HepG2 (cell line): ENCODE measurements around the gene SEPTIN11. TPM values are rescaled to one million over a fixed set of nuclear protein-coding genes. Genes with fewer than 3 reads are reported as not detected.

Experiments
- AHR ChIP-seq: IDR thresholded peaks from 2 replicates; pipeline ENCODE4 v1.6.1; 2018; ENCODE audit warnings: missing genetic modification reagents, missing compliant biosample characterization
- BHLHE40 ChIP-seq: IDR thresholded peaks from 2 replicates; pipeline ENCODE4 v1.6.1; 2011; ENCODE audit warnings: low read length, improper control_type of control experiment
- CREM ChIP-seq, 2 experiments: sonication (generic) in 1 of 2; formaldehyde crosslinking in 1 of 2; IDR thresholded peaks; 2 replicates each; pipeline versions ENCODE4 v1.4.0 to v1.6.1; 2016 to 2020; ENCODE audit warnings: antibody characterized with exemption in 1 of 2, mild to moderate bottlenecking in 1 of 2, missing genetic modification reagents in 1 of 2
- DDIT3 ChIP-seq: sonication (generic); formaldehyde crosslinking; IDR thresholded peaks from 2 replicates; pipeline ENCODE4 v1.4.0; 2020; ENCODE audit warnings: mild to moderate bottlenecking, missing genetic modification reagents
- DR1 ChIP-seq: sonication (generic); formaldehyde crosslinking; IDR thresholded peaks from 2 replicates; pipeline ENCODE4 v1.8.0; 2021; ENCODE audit warnings: mild to moderate bottlenecking, missing genetic modification reagents, inconsistent platforms
- FOXJ3 ChIP-seq: sonication (generic); formaldehyde crosslinking; IDR thresholded peaks from 2 replicates; pipeline ENCODE4 v1.4.0; 2020; ENCODE audit warnings: missing genetic modification reagents, mild to moderate bottlenecking, borderline replicate concordance
- GTF2F1 ChIP-seq: fragments of 150-350 bp; IDR thresholded peaks from 2 replicates; pipeline ENCODE4 v1.6.1; 2014; ENCODE audit warnings: low read length
- HNRNPL ChIP-seq: fragments of 200-400 bp; formaldehyde crosslinking; IDR thresholded peaks from 2 replicates; pipeline ENCODE4 v1.6.1; 2017; ENCODE audit warnings: mild to moderate bottlenecking, low read depth, low read length
- IRF2 ChIP-seq: IDR thresholded peaks from 2 replicates; pipeline ENCODE4 v1.6.1; 2018; ENCODE audit warnings: missing genetic modification reagents, missing compliant biosample characterization
- MAZ ChIP-seq, 2 experiments: sonication (generic) in 1 of 2; formaldehyde crosslinking in 1 of 2; IDR thresholded peaks; 2 replicates each; pipeline versions ENCODE4 v1.5.0 to v1.6.1; 2012 to 2020; ENCODE audit warnings: low read depth in 2 of 2, mild to moderate bottlenecking in 2 of 2, borderline replicate concordance in 1 of 2, improper control_type of control experiment in 1 of 2, low read length in 1 of 2, missing genetic modification reagents in 1 of 2, moderate library complexity in 1 of 2
- MED8 ChIP-seq: sonication (generic); formaldehyde crosslinking; IDR thresholded peaks from 2 replicates; pipeline ENCODE4 v1.8.1; 2023; ENCODE audit warnings: mild to moderate bottlenecking, missing genetic modification reagents; ENCODE audit not compliant: insufficient replicate concordance
- NCOA5 ChIP-seq: sonication (generic); formaldehyde crosslinking; IDR thresholded peaks from 2 replicates; pipeline ENCODE4 v1.4.0; 2020; ENCODE audit warnings: missing genetic modification reagents
- PHB2 ChIP-seq: fragments of 450-650 bp; IDR thresholded peaks from 2 replicates; pipeline ENCODE4 v1.6.1; 2018; ENCODE audit not compliant: partially characterized antibody
- RBM22 ChIP-seq: fragments of 200-400 bp; formaldehyde crosslinking; optimal IDR thresholded peaks from 2 replicates; pipeline ENCODE3; 2017; ENCODE audit warnings: mild to moderate bottlenecking, low read length, moderate library complexity
- RFXANK ChIP-seq: IDR thresholded peaks from 2 replicates; pipeline ENCODE4 v1.6.1; 2016
- SUZ12 ChIP-seq: fragments of 150-350 bp; IDR thresholded peaks from 2 replicates; pipeline ENCODE4 v1.6.1; 2014; ENCODE audit warnings: low read depth, low read length
- THAP7 ChIP-seq: sonication (generic); formaldehyde crosslinking; IDR thresholded peaks from 2 replicates; pipeline ENCODE4 v1.8.1; 2023; ENCODE audit warnings: mild to moderate bottlenecking, missing genetic modification reagents
- ZFP82 ChIP-seq: sonication (generic); formaldehyde crosslinking; IDR thresholded peaks from 2 replicates; pipeline ENCODE4 v1.5.1; 2020; ENCODE audit warnings: mild to moderate bottlenecking, missing genetic modification reagents, borderline replicate concordance
- ZNF12 ChIP-seq: sonication (generic); formaldehyde crosslinking; IDR thresholded peaks from 2 replicates; pipeline ENCODE4 v1.5.0; 2020; ENCODE audit warnings: missing genetic modification reagents
- ZNF33B ChIP-seq: sonication (generic); formaldehyde crosslinking; IDR thresholded peaks from 2 replicates; pipeline ENCODE4 v1.5.1; 2020; ENCODE audit warnings: mild to moderate bottlenecking, missing genetic modification reagents
- ZNF775 ChIP-seq: sonication (generic); formaldehyde crosslinking; IDR thresholded peaks from 2 replicates; pipeline ENCODE4 v1.4.0; 2020; ENCODE audit warnings: missing genetic modification reagents, mild to moderate bottlenecking, moderate library complexity, borderline replicate concordance
- polyA plus RNA-seq, 8 experiments: library from polyadenylated mRNA; depleted of rRNA in 3 of 8; stranded (reverse) in 7 of 8; unstranded in 1 of 8; fragments of >200 nt; fragmentation: Illumina TruSeq in 4 of 8; extraction: Trizol in 4 of 8; gene quantifications; 2 replicates each; pipeline versions ENCODE4 v1.2.1 to v1.2.3, GENCODE V29; 2011 to 2016; ENCODE audit warnings: low read depth in 4 of 8, missing spikeins in 1 of 8, mixed read lengths in 1 of 8; ENCODE audit not compliant: insufficient read depth in 1 of 8
- total RNA-seq, 5 experiments: library from RNA; depleted of rRNA; stranded (reverse); fragments of >200 nt; fragmentation: Illumina TruSeq; extraction: Trizol; gene quantifications; 2 replicates each; pipeline ENCODE4 v1.2.3, GENCODE V29; 2016; ENCODE audit warnings: low read depth in 1 of 5

Gene SEPTIN11
- total and polyA plus RNA-seq, 2 of the 13 experiments (the other 11 are each of a cell fraction or from before 2014, with no cell fraction given) = 28.9 to 47.3 TPM

- TF ChIP-seq NCOA5 (CRISPR knock-in tag) (no peak), RBM22 (no peak), THAP7 (no peak), CREM (IDR thresholded peaks at IDR 0.05) (no peak), CREM (CRISPR knock-in tag; IDR thresholded peaks at IDR 0.05) (no peak), GTF2F1 (no peak), MED8 (CRISPR knock-in tag) (peak; percentile 57), DR1 (CRISPR knock-in tag) (peak; percentile 84; the same call in 1 of the 2 replicates), AHR (CRISPR knock-in tag) (no peak), SUZ12 (no peak), HNRNPL (0 out of 2 replicates have a peak, but pooled peaks have one; percentile 2), BHLHE40 (peak; percentile 85), RFXANK (peak; percentile 30; the same call in 1 of the 2 replicates), ZNF12 (CRISPR knock-in tag) (no peak), FOXJ3 (CRISPR knock-in tag) (no peak), ZNF775 (CRISPR knock-in tag) (no peak), ZFP82 (CRISPR knock-in tag) (peak; percentile 95), DDIT3 (CRISPR knock-in tag) (no peak), PHB2 (no peak), IRF2 (CRISPR knock-in tag) (peak; percentile 46; the same call in 1 of the 2 replicates), MAZ (IDR thresholded peaks at IDR 0.05; ENCODE audit: borderline replicate concordance, low read depth, low read length) (peak; percentile 70; the same call in 1 of the 2 replicates), MAZ (CRISPR knock-in tag; IDR thresholded peaks at IDR 0.05; ENCODE audit: low read depth) (peak; percentile 83), ZNF33B (CRISPR knock-in tag) (peak; percentile 79; the same call in 1 of the 2 replicates)
These were observed at the start of gene SEPTIN11 (continued) for GRCh38 chr4:76949276-76950051.
